HK-2 (cell line): ENCODE measurements around the gene BCAR1.
"Not testable (repeated sequence)": the region's sequence is repeated elsewhere in the genome, so short reads cannot be mapped to it uniquely, and the experiment has no call there.

ENCODE experiments used
- DNase-seq: peaks from one replicate; pipeline ENCODE4 v3.0.0-alpha.2; 2018; ENCODE audit not compliant: unreplicated experiment

BCAR1 gene

DNA sequence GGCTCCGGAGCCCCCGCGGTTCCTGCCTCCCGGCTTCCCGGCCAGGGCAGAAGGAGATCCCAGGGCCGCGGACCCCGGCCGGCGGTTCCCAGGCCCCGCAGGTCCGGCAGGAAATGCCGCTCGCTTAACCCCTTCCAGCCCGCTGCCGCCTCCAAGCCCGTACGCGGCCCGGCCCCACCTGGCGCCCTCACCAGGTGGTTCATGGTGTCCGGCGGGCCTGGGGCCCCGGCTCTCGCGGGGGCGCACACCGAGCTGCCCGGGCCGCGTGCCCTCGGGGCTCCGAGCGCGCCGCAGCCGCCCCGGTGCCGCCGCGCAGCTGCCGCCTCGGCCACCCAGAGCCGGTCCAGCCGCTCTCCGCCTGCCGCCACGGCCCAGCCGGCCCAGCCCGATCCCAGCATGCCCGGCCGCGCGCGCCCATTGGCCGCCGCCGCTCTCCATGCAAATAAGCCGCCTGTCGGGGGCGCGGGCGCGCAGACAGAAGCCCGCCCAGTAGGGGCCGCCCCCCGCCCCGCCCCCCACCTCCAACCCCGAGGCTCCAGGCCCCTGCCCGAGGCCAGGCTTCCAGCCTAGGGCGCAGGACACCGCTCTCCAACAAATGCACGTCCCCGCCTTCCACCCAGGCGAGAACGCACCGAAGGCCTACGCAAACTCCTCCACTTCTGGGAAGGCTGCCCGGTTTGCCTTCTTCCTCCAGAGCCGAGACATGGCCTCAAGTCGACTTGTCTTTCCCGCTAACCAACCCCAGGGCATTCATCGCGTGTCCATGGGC is at the start of gene BCAR1:
Gene BCAR1, minus strand, starts transcription at position 345 of the 769 bp plus-strand sequence. Its CDS starts 142 bp downstream, at position 203.
- peak; percentile 94 for DNase-seq

GRCh38 chr16:75298267-75298666 is 46.8 kb upstream of the BCAR1 start:
- DNase-seq = no peak

DNA sequence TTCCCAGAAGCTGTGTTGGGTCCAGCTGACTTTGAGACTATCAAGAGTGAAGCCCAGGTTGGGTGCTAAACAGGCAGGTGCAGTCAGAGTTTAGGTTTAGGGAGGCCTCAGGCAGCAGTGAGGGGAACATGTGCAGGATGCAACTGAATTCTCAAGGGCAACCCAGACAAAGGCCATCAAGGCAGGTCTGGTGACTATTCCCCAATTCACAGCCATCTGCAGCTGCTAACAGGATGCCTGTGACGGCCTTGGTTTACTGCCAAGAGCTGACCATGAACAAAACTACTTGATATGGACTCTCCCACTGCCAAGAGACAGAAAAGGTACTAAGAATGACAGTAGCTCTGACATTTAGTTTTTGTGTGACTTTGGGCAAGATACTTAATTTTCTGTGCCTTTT is 45.2 kb upstream of the BCAR1 start:
- no peak for DNase-seq

DNA sequence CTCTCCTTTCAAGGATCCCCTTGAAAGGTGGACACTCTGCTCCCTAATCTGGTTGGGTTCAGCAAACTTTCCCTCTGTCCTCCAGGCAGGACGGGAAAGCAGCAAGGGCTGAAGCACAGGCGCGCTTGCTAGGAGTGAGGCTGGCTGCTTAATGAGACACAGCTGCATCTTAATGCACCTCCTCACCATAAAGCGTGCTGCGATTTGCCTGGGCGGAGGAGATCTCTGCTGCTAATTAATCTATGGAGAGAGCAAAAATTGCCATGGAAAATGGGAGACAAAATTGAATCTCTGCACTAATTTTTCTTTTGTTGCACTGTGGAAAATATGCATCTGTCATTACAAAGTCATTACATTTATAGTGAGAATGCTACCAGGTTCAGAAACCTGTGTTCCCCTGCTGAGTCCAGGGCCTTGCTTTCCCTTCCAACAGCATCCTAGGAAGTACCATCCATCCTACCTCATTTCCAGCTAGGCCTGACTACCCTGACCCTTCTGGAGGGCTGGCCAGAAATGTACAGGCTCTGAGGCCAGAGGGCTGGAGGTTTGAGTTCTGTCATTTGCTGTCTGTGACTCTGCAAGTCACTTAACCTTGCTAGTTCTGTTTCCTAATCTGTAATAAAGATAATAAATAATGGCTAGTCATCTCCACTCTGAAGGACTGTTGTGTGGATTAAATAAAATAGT is 43.5 kb upstream of the BCAR1 start:
- DNase-seq = no peak

DNA sequence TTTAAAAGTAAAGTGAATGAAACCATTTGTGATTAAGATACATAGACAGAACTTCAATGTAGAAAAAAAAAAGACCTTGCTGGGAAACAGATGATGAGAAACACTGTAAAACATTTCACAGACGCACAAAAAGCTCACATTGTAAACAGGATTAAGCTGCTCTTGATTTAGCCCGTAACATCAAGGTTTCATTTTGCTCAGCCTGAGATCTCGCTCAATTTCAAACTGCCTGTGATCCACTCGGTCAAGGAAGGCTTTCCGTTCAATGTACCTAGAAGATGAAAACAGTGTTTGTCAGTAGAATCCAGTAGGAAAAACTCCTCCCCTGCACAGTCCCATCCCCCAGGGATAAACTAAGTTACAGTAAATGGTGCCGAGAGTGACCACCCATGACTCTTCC is 42.3 kb upstream of the BCAR1 start:
- DNase-seq = no peak

GRCh38 chr16:75293173-75293572 is 41.7 kb upstream of the BCAR1 start:
- DNase-seq = no peak

DNA sequence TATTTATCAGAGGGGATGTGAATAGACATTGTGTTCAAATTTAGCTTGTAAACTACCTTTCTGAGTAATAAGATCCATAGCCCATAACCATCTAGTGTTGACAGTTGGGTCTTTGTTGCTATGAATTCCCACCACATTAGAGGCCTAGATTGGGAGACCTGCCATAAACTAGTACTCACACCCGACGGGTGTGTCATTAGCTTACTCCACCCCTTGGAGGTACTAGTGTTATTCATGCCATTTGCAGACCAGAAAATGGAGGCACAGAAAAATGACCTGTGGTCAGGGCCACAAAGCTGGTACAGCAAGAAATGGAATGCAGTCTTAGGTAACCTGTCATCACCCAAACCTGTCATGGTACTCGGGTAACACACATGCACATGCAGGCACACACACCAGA is 41.3 kb upstream of the BCAR1 start:
- no peak for DNase-seq

DNA sequence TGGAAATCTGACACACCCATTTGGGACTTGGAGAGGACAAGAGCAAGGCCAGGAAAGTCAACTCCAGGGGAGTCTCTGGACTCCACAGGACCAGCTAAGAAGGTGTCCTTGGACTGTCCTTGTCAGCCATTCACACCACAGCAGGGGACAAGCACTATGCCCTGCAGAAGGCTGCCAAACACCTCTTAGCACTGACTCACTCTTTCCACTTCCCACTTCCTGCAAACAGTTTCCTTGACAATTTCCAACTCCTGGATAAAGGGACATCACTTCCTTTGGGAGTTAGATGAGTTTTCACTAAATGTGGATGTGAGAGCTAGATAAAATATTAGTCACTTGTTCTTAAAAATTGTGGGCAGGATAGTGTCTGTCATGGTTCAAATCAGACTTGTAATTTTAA is 37.8 kb upstream of the BCAR1 start:
- DNase-seq = no peak

DNA sequence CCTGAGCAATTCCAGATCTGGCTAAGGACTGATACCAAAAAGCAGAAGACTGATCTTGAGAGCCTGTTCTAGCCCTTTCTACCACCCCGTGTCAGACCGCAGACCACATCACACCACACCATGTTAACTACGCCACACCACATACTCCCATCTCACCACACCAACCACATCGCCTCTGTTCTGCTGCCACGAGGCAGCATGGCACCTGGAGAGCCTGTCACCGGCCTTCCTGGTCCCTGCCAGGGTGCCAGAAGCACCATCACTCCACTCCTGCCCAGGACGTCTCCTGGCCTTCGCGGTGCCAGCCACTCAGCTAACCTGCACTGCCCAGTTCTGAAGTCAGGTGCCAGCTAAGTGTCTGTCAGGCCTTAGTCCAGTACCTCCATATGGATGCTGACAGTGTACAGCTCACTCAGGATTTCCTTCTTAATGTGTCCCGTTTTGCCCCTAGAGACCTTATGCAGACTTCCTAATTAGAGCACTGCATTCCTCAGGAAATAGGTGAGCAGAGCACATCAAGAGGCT is 37.2 kb upstream of the BCAR1 start:
- DNase-seq = no peak

GRCh38 chr16:75288181-75288580 is 36.8 kb upstream of the BCAR1 start:
- DNase-seq = no peak

GRCh38 chr16:75287708-75288107 is 36.3 kb upstream of the BCAR1 start:
- no peak for DNase-seq

DNA sequence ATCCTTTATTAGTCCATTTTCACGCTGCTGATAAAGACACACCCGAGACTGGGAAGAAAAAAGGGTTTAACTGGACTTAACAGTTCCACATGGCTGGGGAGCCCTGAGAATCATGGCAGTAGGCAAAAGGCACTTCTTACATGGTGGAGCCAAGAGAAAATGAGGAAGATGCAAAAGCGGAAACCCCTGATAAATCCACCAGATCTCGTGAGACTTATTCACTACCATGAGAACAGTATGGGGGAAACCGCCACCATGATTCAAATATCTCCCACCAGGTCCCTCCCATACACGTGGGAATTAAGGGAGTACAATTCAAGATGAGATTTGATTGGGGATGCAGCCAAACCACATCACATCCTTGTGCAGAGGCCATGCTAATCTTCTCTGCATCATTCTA is 35.0 kb upstream of the BCAR1 start:
- DNase-seq = no peak

GRCh38 chr16:75282466-75283281 is 31.2 kb upstream of the BCAR1 start:
- no peak for DNase-seq

GRCh38 chr16:75281826-75282225 is 30.4 kb upstream of the BCAR1 start:
- DNase-seq = no peak

DNA sequence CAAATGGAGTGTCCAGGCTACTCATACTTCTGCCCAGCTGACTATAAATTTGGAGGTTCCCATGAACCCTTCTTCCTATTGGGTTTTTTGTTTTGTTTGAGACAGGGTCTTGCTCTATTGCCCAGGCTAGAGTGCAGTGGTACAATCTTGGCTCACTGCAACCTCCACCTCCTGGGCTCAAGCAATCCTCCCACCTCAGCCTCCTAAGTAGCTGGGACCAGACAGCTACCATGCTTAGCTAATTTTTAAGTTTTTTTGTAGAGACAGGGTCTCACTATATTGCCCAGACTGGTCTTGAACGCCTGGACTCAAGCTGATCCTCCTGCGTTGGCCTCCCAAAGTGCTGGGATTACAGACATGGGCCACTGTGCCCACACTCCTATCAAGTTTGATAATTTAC is 29.6 kb upstream of the BCAR1 start:
- DNase-seq = not testable (repeated sequence)

GRCh38 chr16:75280331-75280804 is 28.9 kb upstream of the BCAR1 start:
- DNase-seq = no peak

- no peak for DNase-seq
Measured at GRCh38 chr16:75279305-75279704, 27.9 kb upstream of the BCAR1 start.

GRCh38 chr16:75273054-75273925 is 21.9 kb upstream of the BCAR1 start:
- DNase-seq = no peak

- DNase-seq = not testable (repeated sequence)
Measured at GRCh38 chr16:75272629-75273028, 21.2 kb upstream of the BCAR1 start.

DNA sequence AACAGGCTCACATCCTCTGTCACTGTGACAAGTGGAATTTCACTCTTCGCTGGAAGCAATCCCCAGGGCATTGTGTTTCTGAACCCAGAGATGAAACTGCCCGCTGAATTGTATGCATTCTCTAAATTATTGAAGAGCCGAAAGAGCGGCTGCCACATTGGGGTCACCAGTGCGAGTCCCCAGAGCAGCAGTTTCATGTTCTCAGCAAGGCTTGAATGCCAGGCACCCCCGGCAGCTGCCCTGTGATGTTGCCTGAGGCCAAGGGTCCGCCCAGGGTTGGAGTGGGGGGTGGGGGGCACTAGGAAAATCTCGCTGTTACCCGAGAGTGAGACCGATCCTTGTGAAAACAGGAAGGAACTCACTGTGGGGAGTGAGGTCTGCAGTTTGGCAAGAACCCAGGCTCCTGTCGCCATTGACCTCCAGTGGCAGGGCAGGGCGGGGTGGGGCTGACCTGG is 20.7 kb upstream of the BCAR1 start:
- DNase-seq = no peak
